Heart left ventricle (tissue), 16 donors: ENCODE data around the gene ZNF71. TPM values are rescaled to one million over a fixed set of nuclear protein-coding genes. Genes with fewer than 3 reads are reported as not detected.

Experiments
- ATAC-seq, 4 donors: fragments of 200-7000 bp; cut with Tn5 transposase; one replicate each; pipeline ENCODE4 v1.9.1; 2020 to 2022; ENCODE audit warnings: moderate library complexity in 4 of 4, mild to moderate bottlenecking in 3 of 4, moderate number of reproducible peaks in 1 of 4
- DNase-seq, 5 donors: peaks; one replicate each; pipeline ENCODE4 v3.0.0-alpha.2; 2020
- H3K27ac ChIP-seq, 12 donors: fragments of 200-600 bp; sonication (generic) in 4 of 12; one replicate each; pipeline versions ENCODE4 v1.5.0 to v1.8.0; 2016 to 2022; ENCODE audit warnings: mild to moderate bottlenecking in 2 of 12
- H3K27me3 ChIP-seq, 9 donors: fragments of 200-600 bp; sonication (generic) in 2 of 9; one replicate each; pipeline versions ENCODE4 v1.5.1 to v1.8.0; 2016 to 2022; ENCODE audit warnings: mild to moderate bottlenecking in 3 of 9
- H3K36me3 ChIP-seq, 9 donors: fragments of 200-600 bp; sonication (generic) in 2 of 9; one replicate each; pipeline versions ENCODE4 v1.5.0 to v1.8.0; 2018 to 2022; ENCODE audit warnings: mild to moderate bottlenecking in 2 of 9
- H3K4me1 ChIP-seq, 12 donors: fragments of 200-600 bp; sonication (generic) in 4 of 12; one replicate each; pipeline versions ENCODE4 v1.5.0 to v1.8.0; 2016 to 2022; ENCODE audit warnings: mild to moderate bottlenecking in 3 of 12
- H3K4me3 ChIP-seq, 12 donors: fragments of 200-600 bp; sonication (generic) in 4 of 12; one replicate each; pipeline versions ENCODE4 v1.5.0 to v1.8.0; 2017 to 2022; ENCODE audit warnings: mild to moderate bottlenecking in 9 of 12, moderate library complexity in 4 of 12
- H3K9me3 ChIP-seq, 12 donors: fragments of 200-600 bp; sonication (generic) in 4 of 12; one replicate each; pipeline versions ENCODE4 v1.5.0 to v1.8.0; 2016 to 2022; ENCODE audit warnings: mild to moderate bottlenecking in 1 of 12
- POLR2A ChIP-seq, 2 donors: fragments of 450-650 bp; IDR thresholded peaks; one replicate each; pipeline ENCODE4 v1.6.1; 2017; ENCODE audit warnings: antibody characterized with exemption in 2 of 2, mild to moderate bottlenecking in 2 of 2, moderate library complexity in 2 of 2
- WGBS, 4 donors: extraction: QIAGEN DNeasy Blood & Tissue Kit in 2 of 4; methylation state at CpG; one replicate each; pipeline versions ENCODE4 v1.1.5 to v1.1.7; 2013 to 2018; 5-methylcytosine and 5-hydroxymethylcytosine counted together
- intact Hi-C, 10 donors: fragments of 100-400 bp; cut with DNase I; formaldehyde crosslinking; loops; one replicate each; pipeline versions ENCODE4 v1.11.1 to v1.14.2; 2022
- polyA plus RNA-seq, 2 donors: library from polyadenylated mRNA; stranded (reverse); fragments of 200-250 nt; gene quantifications; one replicate each; pipeline ENCODE4 v1.2.3, GENCODE V29; 2013
- total RNA-seq, 9 donors: library from RNA; depleted of rRNA in 2 of 9; stranded (reverse); fragments of >200 nt in 2 of 9; fragmentation: NEBNext Ultra II Directional in 3 of 9; extraction: Animal tissue kit (Norgen Biotek cat#: 25700) in 3 of 9; gene quantifications; one replicate each; pipeline versions ENCODE4 v1.1.0 to v1.2.4, GENCODE V29; 2016 to 2023
- TF ChIP-seq, protein P1 (sequence below), 12 donors: fragments of 200-600 bp; sonication (generic) in 4 of 12; IDR thresholded peaks; one replicate each; pipeline versions ENCODE4 v1.5.0 to v1.8.0; 2018 to 2022; ENCODE audit warnings: antibody characterized with exemption in 12 of 12, mild to moderate bottlenecking in 5 of 12
- donor health status: ischemic (EF 13 %, LVEDD 7.1; RV severe dilation, severe dysfunction).
- donor health status: healthy with polysubstance abuse.
- donor health status: DM: no; HTN: yes; CAD: no.
- donor health status: DM: no; HTN: no; CAD: no.
- donor health status: ischemic (EF 25% LVEDD 6.9; RV normal size, moderate dysfunction).
- donor health status: ischemic (EF 25% LVEDD 5.7; RV mildly dilated, moderate dysfunction).
- donor health status: healthy.
- donor health status: DM: yes; HTN: yes; CAD: no.
- donor health status: ischemic (EF 35%, LVEDD 5.7; RV mildly dilated, moderate dysfunction).
- donor health status: nonischemic (EF 11% LVEDD 7.7; RV severe dilation, severe dysfunction).
- donor health status: DM: yes; HTN: yes; CAD: no.
- donor health status: PGD.
- donor health status: ischemic (EF 29% LVEDD 5.4; RV normal size, mild dysfunction).
- donor health status: nonischemic (EF 23%, LVEDD 6.1; RV moderate dilation, normal function).

Gene ZNF71
- total and polyA plus RNA-seq, 11 donors: 3.6 to 15.3 (median 7.1) TPM

DNA sequence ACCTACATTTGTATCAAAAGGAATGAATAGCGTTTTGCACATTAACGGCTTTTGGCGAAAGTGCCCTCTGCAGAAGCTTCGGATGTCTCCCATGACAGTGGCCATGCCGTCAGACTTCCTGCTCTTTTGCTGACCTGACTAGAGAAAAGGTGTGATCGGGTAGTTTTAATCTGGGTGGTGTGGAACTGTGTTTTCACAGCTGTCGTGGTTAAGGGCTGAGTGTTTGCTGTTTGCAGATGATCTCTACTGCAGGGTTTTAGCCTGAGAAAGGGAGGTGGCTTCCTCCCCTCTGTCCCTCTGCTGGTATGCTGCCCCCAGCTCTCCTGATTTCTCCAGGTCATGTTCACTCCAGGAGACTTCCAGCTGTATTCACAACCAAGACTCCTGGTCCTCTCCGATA, 22.4 kb downstream of the ZNF71 start:
- Histone ChIP-seq H3K27ac (no peak overlapping the region), H3K27me3 (no peaks in the 10 kb centered on the region), H3K36me3 (peaks cover 0 to 37% (median 17%) of the 10 kb centered on the region in 9 donors), H3K9me3 (peaks cover 0 to 84% (median 0%) of the 10 kb centered on the region in 12 donors), H3K4me3 (no peak overlapping the region), H3K4me1 (peaks cover 0 to 7% (median 0%) of the 10 kb centered on the region in 12 donors)
- TF ChIP-seq POLR2A (IDR thresholded peaks at IDR 0.05): no peak
- TF ChIP-seq, protein P1, sequence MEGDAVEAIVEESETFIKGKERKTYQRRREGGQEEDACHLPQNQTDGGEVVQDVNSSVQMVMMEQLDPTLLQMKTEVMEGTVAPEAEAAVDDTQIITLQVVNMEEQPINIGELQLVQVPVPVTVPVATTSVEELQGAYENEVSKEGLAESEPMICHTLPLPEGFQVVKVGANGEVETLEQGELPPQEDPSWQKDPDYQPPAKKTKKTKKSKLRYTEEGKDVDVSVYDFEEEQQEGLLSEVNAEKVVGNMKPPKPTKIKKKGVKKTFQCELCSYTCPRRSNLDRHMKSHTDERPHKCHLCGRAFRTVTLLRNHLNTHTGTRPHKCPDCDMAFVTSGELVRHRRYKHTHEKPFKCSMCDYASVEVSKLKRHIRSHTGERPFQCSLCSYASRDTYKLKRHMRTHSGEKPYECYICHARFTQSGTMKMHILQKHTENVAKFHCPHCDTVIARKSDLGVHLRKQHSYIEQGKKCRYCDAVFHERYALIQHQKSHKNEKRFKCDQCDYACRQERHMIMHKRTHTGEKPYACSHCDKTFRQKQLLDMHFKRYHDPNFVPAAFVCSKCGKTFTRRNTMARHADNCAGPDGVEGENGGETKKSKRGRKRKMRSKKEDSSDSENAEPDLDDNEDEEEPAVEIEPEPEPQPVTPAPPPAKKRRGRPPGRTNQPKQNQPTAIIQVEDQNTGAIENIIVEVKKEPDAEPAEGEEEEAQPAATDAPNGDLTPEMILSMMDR (IDR thresholded peaks at IDR 0.05): no peak
- WGBS, 4 donors: 93 to 95% (median 93%) methylated on average over 8 of the region's 8 CpGs
- DNase-seq (no peak), ATAC-seq (no peak)
- intact Hi-C loops: no loop called here

DNA sequence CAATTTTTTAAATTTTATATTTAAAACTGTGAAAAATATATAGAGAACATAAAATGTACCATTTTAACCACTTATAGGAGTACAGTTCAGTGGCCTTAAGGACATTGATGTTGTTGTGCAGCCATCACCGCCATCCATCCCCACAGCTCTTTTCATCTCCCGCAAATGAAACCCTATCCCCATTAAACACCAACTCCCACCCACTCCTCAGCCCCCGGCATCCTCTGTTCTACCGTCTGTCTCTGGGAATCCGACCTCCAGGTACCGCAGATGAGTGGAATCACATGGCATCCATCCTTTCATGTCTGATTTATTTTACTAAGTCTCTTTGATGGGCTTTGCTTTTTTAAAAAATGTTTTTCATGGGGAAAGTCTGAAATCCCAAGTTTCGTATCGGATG, 24.0 kb downstream of the ZNF71 start:
- Histone ChIP-seq H3K27ac (no peak overlapping the region), H3K36me3 (peaks cover 0 to 50% (median 23%) of the 10 kb centered on the region in 9 donors), H3K4me1 (no peaks in the 10 kb centered on the region), H3K27me3 (no peaks in the 10 kb centered on the region), H3K4me3 (no peak overlapping the region), H3K9me3 (peaks cover 0 to 87% (median 0%) of the 10 kb centered on the region in 12 donors)
- no peak for TF ChIP-seq POLR2A (IDR thresholded peaks at IDR 0.05)
- TF ChIP-seq, protein P1 (IDR thresholded peaks at IDR 0.05): no peak
- no peak for ATAC-seq
- DNase-seq: no peak
- WGBS, 4 donors: 74 to 83% (median 80%) methylated on average over 8 of the region's 8 CpGs
- intact Hi-C loops: no loop called here

DNA sequence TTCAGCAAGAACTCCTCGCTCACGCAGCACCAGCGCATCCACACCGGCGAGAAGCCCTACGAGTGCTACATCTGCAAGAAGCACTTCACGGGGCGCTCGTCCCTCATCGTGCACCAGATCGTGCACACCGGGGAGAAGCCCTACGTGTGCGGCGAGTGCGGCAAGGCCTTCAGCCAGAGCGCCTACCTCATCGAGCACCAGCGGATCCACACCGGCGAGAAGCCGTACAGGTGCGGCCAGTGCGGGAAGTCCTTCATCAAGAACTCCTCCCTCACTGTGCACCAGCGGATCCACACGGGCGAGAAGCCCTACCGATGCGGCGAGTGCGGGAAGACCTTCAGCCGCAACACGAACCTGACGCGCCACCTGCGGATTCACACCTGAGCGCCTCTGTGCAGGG, 27.3 kb downstream of the ZNF71 start:
- H3K9me3 ChIP-seq: peaks cover 0 to 85% (median 0%) of the 10 kb centered on the region in 12 donors
- WGBS, 4 donors: 90 to 93% (median 92%) methylated on average over 21 to 37 of the region's 37 CpGs
- intact Hi-C loops: no loop called here
- DNase-seq (no peak), ATAC-seq (no peak)
- no peak overlapping the region for H3K4me3 ChIP-seq
- TF ChIP-seq, protein P1 (IDR thresholded peaks at IDR 0.05): no peak
- TF ChIP-seq POLR2A (IDR thresholded peaks at IDR 0.05): no peak
- H3K27ac ChIP-seq: no peak overlapping the region
- no peaks in the 10 kb centered on the region for H3K27me3 ChIP-seq
- H3K36me3 ChIP-seq: peaks cover 2 to 57% (median 27%) of the 10 kb centered on the region in 9 donors
- H3K4me1 ChIP-seq: no peaks in the 10 kb centered on the region

DNA sequence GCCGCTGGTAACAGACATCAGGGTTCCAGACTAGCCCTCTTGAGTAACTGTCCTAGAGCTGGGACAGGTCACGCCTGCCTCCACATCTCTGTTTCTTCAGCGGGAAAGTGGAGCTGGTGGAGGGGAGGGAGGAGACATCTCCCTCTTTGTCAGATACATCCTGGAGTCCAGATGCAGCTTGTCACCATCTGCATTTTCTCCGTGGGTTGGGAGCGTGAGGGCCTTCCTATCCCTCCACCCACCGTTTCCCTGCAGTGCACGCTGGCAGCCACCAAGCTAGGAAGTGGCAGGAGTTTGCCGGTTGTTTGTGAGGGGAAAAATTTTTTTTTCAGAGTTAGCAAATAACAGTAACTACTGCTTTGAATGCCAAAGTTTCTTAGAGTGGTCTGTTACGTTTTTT, 27.9 kb downstream of the ZNF71 start:
- Histone ChIP-seq H3K4me3 (no peak overlapping the region), H3K4me1 (no peaks in the 10 kb centered on the region), H3K27me3 (no peaks in the 10 kb centered on the region), H3K36me3 (peaks cover 2 to 51% (median 27%) of the 10 kb centered on the region in 9 donors), H3K27ac (no peak overlapping the region), H3K9me3 (peaks cover 0 to 88% (median 0%) of the 10 kb centered on the region in 12 donors)
- intact Hi-C loops: no loop called here
- TF ChIP-seq POLR2A (IDR thresholded peaks at IDR 0.05): no peak
- TF ChIP-seq, protein P1 (IDR thresholded peaks at IDR 0.05): no peak
- ATAC-seq: no peak
- no peak for DNase-seq
- 69 to 84% (median 74%) methylated on average over 8 to 9 of the region's 9 CpGs for WGBS, 4 donors
